ENCODE measurements around the gene MAS1L.

MAS1L gene

DNA sequence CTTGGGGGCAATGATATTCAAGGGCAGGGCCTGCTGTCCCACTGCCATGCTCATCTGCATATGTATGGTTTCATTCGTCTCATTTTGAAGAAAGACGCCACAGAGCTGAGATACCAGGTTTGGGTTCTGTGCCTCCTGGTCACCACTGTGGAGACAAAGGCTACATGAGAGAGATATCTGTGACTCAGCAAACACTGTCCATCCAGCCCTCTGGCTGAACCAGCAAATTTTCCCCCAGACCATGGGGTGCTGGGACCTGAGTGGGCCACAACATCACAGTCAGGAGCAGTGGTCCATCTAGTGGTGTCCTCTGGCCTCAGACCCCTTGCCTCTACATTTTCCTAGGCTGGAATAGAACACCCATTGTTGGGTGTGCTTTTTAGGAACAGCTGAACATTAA is at the start of gene MAS1L:
Gene MAS1L (minus strand): TSS at position 297 of the 400 bp plus-strand sequence. CDS start 54 bp downstream, at position 243.
- no peak for DNase-seq (ENCODE audit: low read depth)

DNA sequence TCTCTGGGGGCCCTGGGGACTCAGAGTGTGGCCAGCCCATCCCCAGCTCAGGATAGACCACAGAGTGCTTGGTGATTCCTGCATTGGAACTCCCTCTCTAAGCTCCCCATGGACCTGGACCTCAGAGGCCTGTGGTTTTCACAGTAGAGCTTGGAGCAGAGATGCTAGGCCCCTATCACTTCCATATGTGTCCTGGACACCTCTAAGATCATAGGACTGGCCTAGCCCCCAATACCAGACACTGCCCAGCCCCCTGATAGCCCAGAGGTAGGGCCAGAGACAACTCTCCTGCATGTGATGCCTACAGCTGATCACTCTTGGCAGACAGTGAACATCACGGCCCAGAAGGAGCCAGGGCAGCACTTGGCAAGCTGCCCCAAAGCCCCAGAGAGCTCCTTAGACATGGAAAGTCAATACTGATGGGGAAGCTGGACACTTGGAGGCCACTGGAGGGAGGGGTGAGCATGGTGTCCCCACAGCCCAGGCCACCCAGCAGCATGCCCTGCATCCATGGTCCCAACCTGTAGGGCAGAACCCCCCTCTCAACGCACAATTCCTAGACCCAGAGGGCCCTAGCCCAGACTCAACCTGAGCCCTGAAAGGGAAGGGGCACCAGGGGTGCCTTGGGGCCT is 44.7 kb upstream of the MAS1L start:
- DNase-seq (ENCODE audit: low read depth): no peak

DNA sequence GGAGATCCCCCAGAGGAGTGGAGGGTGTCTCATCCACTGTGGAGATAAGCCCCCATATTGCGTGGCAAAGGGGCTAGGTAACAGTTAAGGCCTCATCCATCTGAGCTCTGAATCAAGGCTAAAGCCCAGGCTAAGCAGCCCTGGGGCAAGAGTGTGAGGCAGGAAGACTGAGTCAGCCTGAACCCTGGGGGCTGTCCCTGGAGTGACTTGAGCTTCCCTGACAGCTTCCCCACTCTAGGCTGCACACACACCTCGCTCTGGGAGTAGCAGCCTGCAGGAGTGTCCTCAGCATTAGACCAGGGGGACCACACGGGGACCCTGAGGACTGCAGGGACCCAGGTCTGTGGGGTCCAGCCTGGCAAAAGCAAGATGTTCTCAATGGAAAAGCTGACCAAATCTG is 43.9 kb upstream of the MAS1L start:
- no peak for DNase-seq (ENCODE audit: low read depth)

DNA sequence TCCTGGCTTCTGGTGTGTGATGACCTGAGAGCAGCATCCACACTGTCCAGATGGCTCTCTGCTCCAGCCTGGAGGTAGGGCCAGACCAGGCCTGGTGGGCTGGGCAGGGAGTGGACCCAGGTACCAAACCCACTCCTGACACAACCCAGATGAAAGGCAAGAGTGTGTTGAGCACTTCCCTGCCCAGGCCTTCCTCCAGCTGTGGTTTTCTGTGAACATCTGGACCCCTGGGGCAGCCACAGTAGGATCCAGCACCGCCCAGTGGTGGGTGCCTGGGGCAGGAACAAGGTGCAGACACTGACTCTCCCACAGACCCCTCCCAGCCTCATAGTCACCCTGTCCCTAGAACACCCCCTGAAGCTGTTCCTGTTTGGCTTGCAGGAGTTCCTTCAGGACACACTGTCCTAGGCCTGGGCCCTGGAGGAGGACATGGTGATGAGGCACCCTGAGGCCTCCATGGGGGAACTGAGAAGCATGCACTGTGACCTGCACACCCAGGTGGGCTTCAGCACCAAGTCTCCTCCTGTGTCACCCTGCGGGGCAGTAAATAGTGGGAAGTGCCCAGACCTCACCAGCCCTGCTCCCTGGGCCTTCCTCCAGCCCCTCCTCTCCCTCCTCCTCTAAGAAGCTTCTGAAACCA is 43.0 kb upstream of the MAS1L start:
- DNase-seq (ENCODE audit: low read depth): no peak

DNA sequence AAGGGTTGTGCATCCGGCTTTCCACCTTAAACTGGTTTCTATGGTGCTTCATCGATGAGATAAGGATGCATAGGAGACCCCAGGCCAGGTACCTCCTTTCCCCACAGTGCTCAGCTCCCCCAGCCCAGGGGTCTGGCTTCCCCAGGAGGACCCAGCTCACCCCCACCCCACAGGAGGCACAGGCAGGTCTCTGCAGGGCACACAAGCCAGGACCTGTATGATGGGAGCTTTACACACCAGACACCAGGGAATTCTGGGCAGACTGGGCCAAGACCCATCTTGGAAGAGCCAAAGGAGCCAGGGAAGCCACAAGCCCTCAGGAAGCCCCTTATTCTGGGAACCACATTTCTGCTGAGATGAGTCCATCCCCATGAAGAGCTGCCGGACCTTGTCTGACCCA is 42.2 kb upstream of the MAS1L start:
- DNase-seq (ENCODE audit: low read depth): no peak

GRCh38 chr6:29528988-29529560 is 41.3 kb upstream of the MAS1L start:
- DNase-seq (ENCODE audit: low read depth): no peak

DNA sequence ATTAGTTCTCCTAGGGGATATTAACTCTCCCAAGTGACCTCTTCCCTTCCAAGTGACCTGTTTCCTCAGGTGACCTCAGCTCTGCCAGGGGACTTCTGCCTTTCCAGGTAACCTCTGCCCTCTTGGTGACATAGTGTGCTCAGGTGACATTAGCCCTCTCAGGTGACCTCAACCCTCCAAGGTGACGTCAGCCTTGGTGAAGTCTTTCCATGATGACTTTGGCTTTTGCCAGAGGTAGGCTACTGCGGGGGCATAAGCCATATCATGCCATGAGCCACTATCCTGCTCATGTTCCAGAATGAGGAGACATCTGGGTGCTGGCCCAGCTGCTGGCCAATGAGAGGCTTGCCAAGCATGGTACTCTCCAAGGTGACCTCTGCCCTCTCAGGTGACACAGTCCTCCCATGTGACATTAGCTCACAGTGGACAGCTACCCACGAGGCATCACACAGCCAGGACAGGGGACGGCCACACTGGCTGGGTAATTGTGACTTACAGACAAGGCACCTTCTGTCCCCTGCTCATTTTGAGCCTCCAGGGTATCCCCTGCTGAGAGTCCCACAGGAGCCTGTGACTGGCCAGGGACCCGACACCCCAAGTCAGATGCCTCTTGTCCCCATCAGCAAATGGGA is 40.7 kb upstream of the MAS1L start:
- DNase-seq (ENCODE audit: low read depth): no peak

- DNase-seq (ENCODE audit: low read depth): no peak
Measured at GRCh38 chr6:29527564-29527963, 39.8 kb upstream of the MAS1L start.

GRCh38 chr6:29527126-29527525 is 39.4 kb upstream of the MAS1L start:
- DNase-seq (ENCODE audit: low read depth): no peak

- no peak for DNase-seq (ENCODE audit: low read depth)
Measured at GRCh38 chr6:29525311-29525639, 37.5 kb upstream of the MAS1L start.

- DNase-seq (ENCODE audit: low read depth): no peak
Measured at GRCh38 chr6:29524444-29525310, 36.9 kb upstream of the MAS1L start.

DNA sequence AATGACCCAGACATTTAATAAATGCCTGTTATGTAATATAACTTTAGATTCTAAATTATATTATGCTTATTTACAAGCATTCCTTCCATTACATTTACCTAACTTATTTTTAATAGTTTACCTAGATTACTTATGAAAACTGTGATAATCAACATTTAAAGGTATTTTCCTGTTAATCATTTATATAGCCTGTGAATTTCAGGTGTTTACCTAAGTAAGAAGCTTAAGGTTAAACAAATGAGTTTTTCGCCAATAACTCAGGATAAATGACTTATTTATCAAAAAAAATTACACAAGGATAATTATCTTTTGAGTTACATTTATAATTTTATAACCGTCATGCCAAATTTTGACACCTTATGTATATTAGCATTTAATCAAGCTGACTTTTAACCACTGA is 36.3 kb upstream of the MAS1L start:
- no peak for DNase-seq (ENCODE audit: low read depth)

GRCh38 chr6:29522227-29522626 is 34.5 kb upstream of the MAS1L start:
- DNase-seq (ENCODE audit: low read depth): no peak

- no peak for DNase-seq (ENCODE audit: low read depth)
Measured at GRCh38 chr6:29521006-29521680, 33.4 kb upstream of the MAS1L start.

GRCh38 chr6:29520232-29520631 is 32.5 kb upstream of the MAS1L start:
- DNase-seq (ENCODE audit: low read depth): no peak

- no peak for DNase-seq (ENCODE audit: low read depth)
Measured at GRCh38 chr6:29519291-29520010, 31.7 kb upstream of the MAS1L start.

DNA sequence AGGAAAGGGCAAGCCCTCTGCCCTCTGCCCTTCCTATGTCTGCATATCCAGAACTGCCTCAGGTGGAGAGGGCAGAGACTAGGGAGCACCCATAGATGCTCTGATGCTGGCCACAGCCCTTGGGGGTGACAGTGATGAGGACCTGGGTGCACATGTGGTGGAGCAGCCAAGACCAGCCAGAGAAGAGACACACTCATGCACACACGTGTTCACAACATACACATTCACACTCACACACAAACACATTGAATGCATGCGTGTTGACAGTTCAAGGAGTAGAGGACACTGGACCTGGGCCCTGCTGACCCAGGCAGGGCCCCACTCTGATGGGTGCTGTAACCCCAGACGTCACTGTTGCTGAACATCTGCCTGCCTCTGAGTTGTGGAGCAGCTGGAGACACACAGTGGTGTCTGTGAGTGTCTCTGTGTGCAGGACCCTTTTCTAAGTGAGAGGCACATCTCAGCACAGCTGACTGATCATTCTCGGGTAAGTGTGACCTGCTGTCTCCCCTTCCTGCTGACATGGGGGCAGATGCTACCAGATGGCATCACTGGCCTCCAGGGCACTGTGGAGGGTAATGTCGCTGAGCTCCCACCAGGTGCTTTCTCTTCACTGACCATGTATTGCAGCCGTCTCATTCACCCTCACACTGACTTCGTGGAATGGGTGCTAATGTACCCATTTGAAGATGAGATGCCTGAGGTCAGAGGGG is 30.1 kb upstream of the MAS1L start:
- DNase-seq (ENCODE audit: low read depth): no peak

DNA sequence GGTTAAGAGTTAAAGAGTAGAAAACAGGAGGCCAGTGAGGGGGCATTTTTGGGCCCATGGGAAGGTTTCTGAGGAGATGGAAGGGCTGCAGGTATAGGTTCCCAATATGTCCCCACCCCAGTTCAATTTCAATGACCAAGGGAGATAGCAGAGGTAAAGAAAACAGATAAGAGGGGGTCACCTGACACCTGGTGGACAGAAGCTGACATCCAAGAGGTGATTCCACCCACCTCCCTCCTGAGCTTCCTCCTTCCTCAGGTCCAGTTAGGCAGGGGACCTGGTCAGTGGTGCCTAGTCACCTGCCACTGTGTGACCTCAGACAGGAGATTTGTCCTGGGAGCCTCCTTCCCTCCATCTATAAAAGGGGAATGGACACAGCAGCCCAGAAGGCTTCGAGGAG is 29.5 kb upstream of the MAS1L start:
- DNase-seq (ENCODE audit: low read depth): no peak

- DNase-seq (ENCODE audit: low read depth): peak; percentile 9
Measured at GRCh38 chr6:29516108-29516507, 28.4 kb upstream of the MAS1L start.

GRCh38 chr6:29510746-29511300 is 23.1 kb upstream of the MAS1L start:
- no peak for DNase-seq (ENCODE audit: low read depth)

Measured in EH (cell line).